Transverse colon (tissue), 4 donors: ENCODE data around the gene FFAR4. TPM values are rescaled to one million over a fixed set of nuclear protein-coding genes. Genes with fewer than 3 reads are reported as not detected.

Source experiments
- DNase-seq: peaks from one replicate; pipeline ENCODE4 v3.0.0-alpha.2; 2019
- H3K27ac ChIP-seq, 4 donors: fragments of 200-600 bp; sonication (generic); 2 replicates each; pipeline ENCODE4 v1.5.1; 2016 to 2018; ENCODE audit warnings: inconsistent platforms in 4 of 4
- H3K27me3 ChIP-seq: fragments of 200-600 bp; sonication (generic); 2 replicates; pipeline ENCODE4 v1.5.1; 2017; ENCODE audit warnings: inconsistent platforms
- H3K36me3 ChIP-seq, 4 donors: fragments of 200-600 bp; sonication (generic); 2 replicates each; pipeline ENCODE4 v1.5.1; 2017 to 2019; ENCODE audit warnings: inconsistent platforms in 4 of 4
- H3K4me1 ChIP-seq, 4 donors: fragments of 200-600 bp; sonication (generic); 2 replicates each; pipeline ENCODE4 v1.5.1; 2017 to 2020; ENCODE audit warnings: inconsistent platforms in 4 of 4
- H3K4me3 ChIP-seq, 4 donors: fragments of 200-600 bp; sonication (generic); 1 replicate in 1 of 4; 2 replicates in 3 of 4; pipeline versions ENCODE4 v1.5.1 to v1.6.1; 2017 to 2019; ENCODE audit warnings: inconsistent platforms in 4 of 4
- H3K9me3 ChIP-seq, 2 donors: fragments of 200-600 bp; sonication (generic); 2 replicates each; pipeline ENCODE4 v1.5.1; 2017 to 2019; ENCODE audit warnings: inconsistent platforms in 2 of 2
- CTCF ChIP-seq, 5 experiments: fragments of 200-600 bp in 3 of 5; fragments of 450-650 bp in 2 of 5; sonication (generic) in 3 of 5; IDR thresholded peaks; 1 replicate in 2 of 5; 2 replicates in 3 of 5; pipeline ENCODE4 v1.5.1; 2016 to 2017; ENCODE audit warnings: antibody characterized with exemption in 5 of 5, inconsistent platforms in 3 of 5, mild to moderate bottlenecking in 2 of 5, moderate library complexity in 1 of 5
- EP300 ChIP-seq: sonication (generic); formaldehyde crosslinking; IDR thresholded peaks from one replicate; pipeline ENCODE4 v1.6.1; 2017; ENCODE audit warnings: antibody characterized with exemption, low read depth
- POLR2A ChIP-seq: fragments of 450-650 bp; IDR thresholded peaks from one replicate; pipeline ENCODE4 v1.6.1; 2016; ENCODE audit warnings: antibody characterized with exemption, mild to moderate bottlenecking, moderate library complexity
- POLR2AphosphoS5 ChIP-seq, 3 donors: sonication (generic); formaldehyde crosslinking; IDR thresholded peaks; one replicate each; pipeline ENCODE4 v1.6.1; 2016; ENCODE audit warnings: antibody characterized with exemption in 3 of 3
- WGBS, 2 donors: methylation state at CpG; one replicate each; pipeline ENCODE4 v1.1.5; 2018; ENCODE audit warnings: low coverage in 1 of 2; 5-methylcytosine and 5-hydroxymethylcytosine counted together
- in situ Hi-C, 4 donors: fragments of 200-750 bp; cut with MboI; loops; one replicate each; pipeline versions ENCODE4 v1.15.0 to v1.15.1; 2017; ENCODE audit warnings: low sequenced_read_pairs in 3 of 4, low pct_ligation_motif_present in 1 of 4, low pct_unique_long_range_greater_than_20kb in 1 of 4
- intact Hi-C: fragments of 100-400 bp; cut with DNase I; formaldehyde crosslinking; loops from one replicate; pipeline ENCODE4 v1.15.1; 2023; ENCODE audit warnings: low total_unique reads
- total RNA-seq, 4 donors: library from RNA; depleted of rRNA; stranded (reverse); fragments of >200 nt; gene quantifications; one replicate each; pipeline ENCODE4 v1.1.0, GENCODE V29; 2016

FFAR4 gene
- total RNA-seq, 4 donors from 2014 or later, result 0.75 to 17.1 (median 12.9) TPM

GRCh38 chr10:93604146-93604545 is 37.7 kb downstream of the FFAR4 start:
- TF ChIP-seq CTCF (IDR thresholded peaks at IDR 0.05) (no peak), POLR2A (no peak), POLR2AphosphoS5 (IDR thresholded peaks at IDR 0.05) (no peak), EP300 (no peak)
- H3K4me1 ChIP-seq, result peaks cover 6 to 15% (median 12%) of the 10 kb centered on the region in 4 donors
- WGBS, 2 donors, result 34 to 47% methylated on average over 2 of the region's 2 CpGs
- H3K9me3 ChIP-seq, result no peaks in the 10 kb centered on the region
- peaks cover 54% of the 10 kb centered on the region for H3K27me3 ChIP-seq
- H3K27ac ChIP-seq, result no peak overlapping the region
- no peaks in the 10 kb centered on the region for H3K36me3 ChIP-seq
- H3K4me3 ChIP-seq, result no peak overlapping the region
- no peak for DNase-seq
- in situ Hi-C loops (no loop called here), intact Hi-C loops (no loop called here)

GRCh38 chr10:93608421-93608820 is 42.0 kb downstream of the FFAR4 start:
- TF ChIP-seq CTCF (IDR thresholded peaks at IDR 0.05) (no peak), POLR2A (no peak), POLR2AphosphoS5 (IDR thresholded peaks at IDR 0.05) (no peak), EP300 (no peak)
- no peaks in the 10 kb centered on the region for H3K36me3 ChIP-seq
- no peak overlapping the region for H3K4me3 ChIP-seq
- DNase-seq, result no peak
- no peaks in the 10 kb centered on the region for H3K4me1 ChIP-seq
- no peak overlapping the region for H3K27ac ChIP-seq
- in situ Hi-C loops (no loop called here), intact Hi-C loops (no loop called here)
- peaks cover 19% of the 10 kb centered on the region for H3K27me3 ChIP-seq
- no peaks in the 10 kb centered on the region for H3K9me3 ChIP-seq
- 85 to 98% methylated on average over 3 of the region's 3 CpGs for WGBS, 2 donors

GRCh38 chr10:93612311-93612710 is 45.8 kb downstream of the FFAR4 start, which contains the start of gene PDE6C:
PDE6C (plus strand) TSS chr10:93612537; CDS start chr10:93612726, 189 bp downstream.
- Histone ChIP-seq H3K9me3 (no peaks in the 10 kb centered on the region), H3K27me3 (no peaks in the 10 kb centered on the region), H3K36me3 (no peaks in the 10 kb centered on the region), H3K27ac (no peak within 1 kb of the TSS), H3K4me3 (no peak within 1 kb of the TSS), H3K4me1 (no peaks in the 10 kb centered on the region)
- intact Hi-C loops, result no loop called here
- DNase-seq, result no peak
- 78 to 79% methylated on average over 3 to 6 of the region's 6 CpGs for WGBS, 2 donors
- in situ Hi-C loops, result no loop called here
- TF ChIP-seq EP300 (no peak), CTCF (IDR thresholded peaks at IDR 0.05) (no peak), POLR2AphosphoS5 (IDR thresholded peaks at IDR 0.05) (no peak), POLR2A (no peak)

GRCh38 chr10:93613126-93613525 is 46.7 kb downstream of the FFAR4 start:
- intact Hi-C loops, result no loop called here

More at GRCh38 chr10:93613126-93613525, 46.7 kb downstream of the FFAR4 start:
- in situ Hi-C loops, result no loop called here
- Histone ChIP-seq H3K4me1 (no peaks in the 10 kb centered on the region), H3K27me3 (no peaks in the 10 kb centered on the region), H3K36me3 (no peaks in the 10 kb centered on the region), H3K27ac (no peak overlapping the region), H3K4me3 (no peak overlapping the region), H3K9me3 (no peaks in the 10 kb centered on the region)
- 78 to 93% methylated on average over 3 of the region's 3 CpGs for WGBS, 2 donors
- no peak for TF ChIP-seq POLR2A
- TF ChIP-seq EP300, result no peak
- no peak for TF ChIP-seq CTCF (IDR thresholded peaks at IDR 0.05)
- no peak for DNase-seq
